GM12878 (cell line): ENCODE data around the gene LCORL. TPM values are rescaled to one million over a fixed set of nuclear protein-coding genes. Genes with fewer than 3 reads are reported as not detected.

Experiments
- ATAC-seq: fragments of 200-7000 bp; cut with Tn5 transposase; 3 replicates; pipeline ENCODE4 v1.9.1; 2020; ENCODE audit warnings: mild to moderate bottlenecking, moderate library complexity
- Bru-seq: library from RNA; stranded (reverse); fragments of 400-500 nt; gene quantifications from one replicate; lab custom pipeline; 2021; lab: Mats Ljungman, UMichigan
- BruChase-seq, 2 experiments: library from RNA; stranded (reverse); fragments of 400-500 nt; gene quantifications; one replicate each; lab custom pipeline; 2021; lab: Mats Ljungman, UMichigan
- BruUV-seq: library from RNA; stranded (reverse); fragments of 400-500 nt; replicated peaks from 2 replicates; lab custom pipeline; 2021; lab: Mats Ljungman, UMichigan
- CTCF ChIA-PET: fragments of 300-600 bp; sonication (Branson Sonifier 250); formaldehyde crosslinking; extraction: SDS; loops from one replicate; lab custom pipeline; 2021; ENCODE audit warnings: inconsistent platforms; lab: Yijun Ruan, JAX
- POLR2A ChIA-PET: fragments of 350-600 bp; formaldehyde crosslinking; extraction: SDS; loops from one replicate; lab custom pipeline; 2021; ENCODE audit warnings: inconsistent platforms; lab: Charles Lee
- RAD21 ChIA-PET: fragments of 300-600 bp; sonication (Branson Sonifier 250); formaldehyde crosslinking; loops from one replicate; lab custom pipeline; 2023; ENCODE audit warnings: antibody characterized with exemption; ENCODE audit not compliant: unreplicated experiment; lab: Charles Lee
- SMC1A ChIA-PET: fragments of 300-600 bp; sonication (Branson Sonifier 250); formaldehyde crosslinking; loops from one replicate; lab custom pipeline; 2023; ENCODE audit not compliant: unreplicated experiment, uncharacterized antibody; lab: Charles Lee
- DNase-seq: peaks from one replicate; pipeline ENCODE4 v3.0.0-alpha.2; 2011; ENCODE audit warnings: low read depth, low spot score
- FAIRE-seq: peaks from 3 replicates; lab custom pipeline; 2011; peaks lifted over from hg19 to GRCh38; lab: Jason Lieb, UNC
- H2AFZ ChIP-seq: 2 replicates; pipeline ENCODE4 v1.6.0; 2011; ENCODE audit warnings: low read depth, low read length, control low read depth; ENCODE audit not compliant: control insufficient read depth
- H3K27ac ChIP-seq: 2 replicates; pipeline ENCODE4 v1.5.1; 2011; ENCODE audit warnings: control low read depth; ENCODE audit not compliant: control insufficient read depth, insufficient read depth
- H3K27me3 ChIP-seq, 2 experiments: replicated peaks in 1 of 2; 2 replicates each; pipeline versions ENCODE4 v1.6.0 to v1.6.1; 2011; ENCODE audit warnings: low read length in 1 of 2; ENCODE audit not compliant: control insufficient read depth in 2 of 2, insufficient read depth in 2 of 2
- H3K36me3 ChIP-seq, 2 experiments: 2 replicates each; pipeline ENCODE4 v1.5.1; 2011; ENCODE audit warnings: low read length in 1 of 2; ENCODE audit not compliant: control insufficient read depth in 2 of 2, insufficient read depth in 2 of 2
- H3K4me1 ChIP-seq: 2 replicates; pipeline ENCODE4 v1.6.1; 2011; ENCODE audit warnings: mild to moderate bottlenecking, low read length, moderate library complexity, mixed read lengths; ENCODE audit not compliant: control insufficient read depth, insufficient read depth
- H3K4me2 ChIP-seq: 2 replicates; pipeline ENCODE4 v1.6.0; 2011; ENCODE audit warnings: control low read depth; ENCODE audit not compliant: control insufficient read depth, insufficient read depth
- H3K4me3 ChIP-seq: fragments of 200-600 bp; sonication (generic); 2 replicates; pipeline ENCODE4 v1.5.1; 2016
- H3K79me2 ChIP-seq: 2 replicates; pipeline ENCODE4 v1.6.0; 2011; ENCODE audit warnings: low read length; ENCODE audit not compliant: control insufficient read depth, insufficient read depth
- H3K9ac ChIP-seq: 2 replicates; pipeline ENCODE4 v1.8.0; 2011; ENCODE audit warnings: low read length, control low read depth, mixed read lengths; ENCODE audit not compliant: control insufficient read depth, insufficient read depth
- H3K9me3 ChIP-seq: replicated peaks from 3 replicates; pipeline ENCODE4 v1.5.1; 2011; ENCODE audit warnings: mild to moderate bottlenecking, low read length; ENCODE audit not compliant: control insufficient read depth, insufficient read depth
- H4K20me1 ChIP-seq: 2 replicates; pipeline ENCODE4 v1.6.0; 2011; ENCODE audit not compliant: control insufficient read depth, insufficient read depth
- BHLHE40 ChIP-seq, 2 experiments: fragments of 450-650 bp in 1 of 2; IDR thresholded peaks; 2 replicates each; pipeline ENCODE4 v1.6.1; 2011 to 2017; ENCODE audit warnings: low read depth in 2 of 2, borderline replicate concordance in 1 of 2, improper control_type of control experiment in 1 of 2, low read length in 1 of 2, mild to moderate bottlenecking in 1 of 2
- CBX5 ChIP-seq: sonication (generic); IDR thresholded peaks from 2 replicates; pipeline ENCODE4 v1.6.1; 2016; ENCODE audit warnings: low read depth, moderate library complexity, mild to moderate bottlenecking, inconsistent platforms
- EGR1 ChIP-seq, 2 experiments: IDR thresholded peaks; 1 replicate in 1 of 2; 2 replicates in 1 of 2; pipeline ENCODE4 v1.6.1; 2011 to 2012; ENCODE audit warnings: low read depth in 2 of 2, low read length in 2 of 2, borderline replicate concordance in 1 of 2, mild to moderate bottlenecking in 1 of 2, moderate library complexity in 1 of 2
- FOXK2 ChIP-seq: fragments of 450-650 bp; IDR thresholded peaks from 2 replicates; pipeline ENCODE4 v1.6.1; 2017; ENCODE audit warnings: mild to moderate bottlenecking, moderate library complexity
- FOXM1 ChIP-seq: IDR thresholded peaks from 2 replicates; pipeline ENCODE4 v1.6.1; 2012; ENCODE audit warnings: low read depth, mild to moderate bottlenecking, inconsistent platforms, low read length, moderate library complexity
- IKZF1 ChIP-seq: fragments of 450-650 bp; conservative IDR thresholded peaks from 2 replicates; pipeline ENCODE4 v1.6.1; 2017; ENCODE audit warnings: antibody characterized with exemption, mild to moderate bottlenecking
- MYC ChIP-seq: IDR thresholded peaks from 2 replicates; pipeline ENCODE4 v1.6.1; 2011; ENCODE audit warnings: mild to moderate bottlenecking, low read length, moderate library complexity, inconsistent platforms; ENCODE audit not compliant: insufficient read depth, insufficient replicate concordance, insufficient read length, severe bottlenecking
- RB1 ChIP-seq: fragments of 450-650 bp; formaldehyde crosslinking; IDR thresholded peaks from 2 replicates; pipeline ENCODE4 v1.6.1; 2017; ENCODE audit warnings: mild to moderate bottlenecking, borderline replicate concordance
- YBX1 ChIP-seq: fragments of 450-650 bp; IDR thresholded peaks from 2 replicates; pipeline ENCODE4 v1.6.1; 2016; ENCODE audit warnings: antibody characterized with exemption
- ZNF207 ChIP-seq: fragments of 450-650 bp; IDR thresholded peaks from 2 replicates; pipeline ENCODE4 v1.6.1; 2014; ENCODE audit warnings: antibody characterized with exemption, mild to moderate bottlenecking, borderline replicate concordance
- ZNF24 ChIP-seq: fragments of 450-650 bp; IDR thresholded peaks from 2 replicates; pipeline ENCODE4 v1.6.1; 2017; ENCODE audit warnings: antibody characterized with exemption, mild to moderate bottlenecking
- WGBS: methylation state at CpG from one replicate; pipeline ENCODE4 v1.1.6; 2016; ENCODE audit warnings: low lambda C conversion rate; ENCODE audit not compliant: insufficient replicate concordance, insufficient coverage; ENCODE audit errors: missing lambda C conversion rate; 5-methylcytosine and 5-hydroxymethylcytosine counted together
- in situ Hi-C: fragments of 300-500 bp; cut with MboI; formaldehyde crosslinking; loops from 9 replicates; pipeline ENCODE4 v1.14.3; 2018; ENCODE audit warnings: mixed read lengths
- intact Hi-C: fragments of 100-400 bp; cut with micrococcal nuclease; formaldehyde crosslinking; loops from one replicate; pipeline ENCODE4 v1.14.2; 2022; ENCODE audit not compliant: unreplicated experiment
- long read RNA-seq, 2 experiments: library from polyadenylated mRNA; unstranded; transcript quantifications; one replicate each; pipeline ENCODE4 v2.0.0, GENCODE V29; 2019 to 2020
- polyA minus RNA-seq, 3 experiments: library from RNA; depleted of rRNA, polyadenylated mRNA; stranded (reverse); fragments of >200 nt; gene quantifications; 2 replicates each; pipeline ENCODE4 v1.2.3, GENCODE V29; 2011
- polyA plus RNA-seq, 11 experiments: library from polyadenylated mRNA; depleted of rRNA in 4 of 11; unstranded in 6 of 11; stranded (reverse) in 5 of 11; fragments of >200 nt; fragmentation: Nextera tagmentation in 4 of 11; fragmentation: Illumina TruSeq in 1 of 11; extraction: Ambion mirVana in 4 of 11; extraction: Trizol in 1 of 11; gene quantifications; 1 replicate in 1 of 11; 2 replicates in 10 of 11; pipeline versions ENCODE4 v1.2.1 to v1.2.3, GENCODE V29; 2011 to 2016; ENCODE audit warnings: inconsistent platforms in 2 of 11, missing spikeins in 2 of 11, low read depth in 1 of 11
- total RNA-seq, 4 experiments: library from RNA; depleted of rRNA in 3 of 4; stranded (reverse); fragments of >200 nt in 3 of 4; fragmentation: Illumina TruSeq in 1 of 4; extraction: Trizol in 1 of 4; gene quantifications; 2 replicates each; pipeline versions ENCODE4 v1.2.1 to v1.2.3, GENCODE V29; 2013 to 2021
- TF ChIP-seq, protein P1 (sequence below): IDR thresholded peaks from 2 replicates; pipeline ENCODE4 v1.6.1; 2012; ENCODE audit warnings: mild to moderate bottlenecking, low read depth, low read length

The LCORL gene
- 88.7 and 128 TPM in 2 replicates for total RNA-seq (2013; cell fraction: nucleolus; rRNA removed)
- total RNA-seq (2014; rRNA removed) (7.3 and 8.4 TPM in 2 replicates), total RNA-seq (2014; rRNA removed; fragmentation: Illumina TruSeq; extraction: Trizol) (9.6 and 11.1 TPM in 2 replicates), total RNA-seq (2021) (9.7 and 10.4 TPM in 2 replicates), polyA plus RNA-seq (2011; rRNA removed) (9.8 and 13.6 TPM in 2 replicates), polyA plus RNA-seq (2014; fragmentation: Illumina TruSeq; extraction: Trizol) (5.2 and 7.7 TPM in 2 replicates), polyA plus RNA-seq (2014; fragmentation: Nextera tagmentation; extraction: Ambion mirVana) (1 to 10 TPM; 2.2 to 3.3 TPM), polyA plus RNA-seq (2014; rRNA removed) (2.6 and 5.6 TPM in 2 replicates), polyA plus RNA-seq (2016; fragmentation: Nextera tagmentation; extraction: Ambion mirVana) (1 to 10 TPM; 5.8 to 6.0 TPM), polyA minus RNA-seq (2011; rRNA and poly(A)+ RNA removed) (11.1 and 15.1 TPM in 2 replicates), Bru-seq, nascent RNA (percentile 86 among the genes with signal in this experiment), BruChase-seq, experiment 1, labeled RNA remaining after a 6-hour chase (percentile 73 among the genes with signal in this experiment), BruChase-seq, experiment 2, labeled RNA remaining after a 2-hour chase (percentile 84 among the genes with signal in this experiment)
- 2.8 TPM for polyA plus RNA-seq (2011; ENCODE audit: low read depth)
- 3.2 and 3.5 TPM in 2 replicates for polyA plus RNA-seq (2011; cell fraction: cytosol; rRNA removed)
- 9.1 and 9.7 TPM in 2 replicates for polyA plus RNA-seq (2011; cell fraction: nucleus; rRNA removed)
- polyA plus RNA-seq (2012): 3.7 and 6.0 TPM in 2 replicates
- 1.6 and 6.7 TPM in 2 replicates for polyA minus RNA-seq (2011; cell fraction: cytosol; rRNA and poly(A)+ RNA removed)
- polyA minus RNA-seq (2011; cell fraction: nucleus; rRNA and poly(A)+ RNA removed): 26.5 and 37.4 TPM in 2 replicates
- long read RNA-seq, experiment 1, full-length matches to known transcripts: 2 of 4 reads
- long read RNA-seq, experiment 1, partial matches to known transcripts: 0 of 4 reads
- long read RNA-seq, experiment 1, other reads (novel, unspliced or antisense): 2 of 4 reads
- long read RNA-seq, experiment 2, full-length matches to known transcripts: 4 of 12 reads
- long read RNA-seq, experiment 2, partial matches to known transcripts: 5 of 12 reads
- long read RNA-seq, experiment 2, other reads (novel, unspliced or antisense): 3 of 12 reads

DNA sequence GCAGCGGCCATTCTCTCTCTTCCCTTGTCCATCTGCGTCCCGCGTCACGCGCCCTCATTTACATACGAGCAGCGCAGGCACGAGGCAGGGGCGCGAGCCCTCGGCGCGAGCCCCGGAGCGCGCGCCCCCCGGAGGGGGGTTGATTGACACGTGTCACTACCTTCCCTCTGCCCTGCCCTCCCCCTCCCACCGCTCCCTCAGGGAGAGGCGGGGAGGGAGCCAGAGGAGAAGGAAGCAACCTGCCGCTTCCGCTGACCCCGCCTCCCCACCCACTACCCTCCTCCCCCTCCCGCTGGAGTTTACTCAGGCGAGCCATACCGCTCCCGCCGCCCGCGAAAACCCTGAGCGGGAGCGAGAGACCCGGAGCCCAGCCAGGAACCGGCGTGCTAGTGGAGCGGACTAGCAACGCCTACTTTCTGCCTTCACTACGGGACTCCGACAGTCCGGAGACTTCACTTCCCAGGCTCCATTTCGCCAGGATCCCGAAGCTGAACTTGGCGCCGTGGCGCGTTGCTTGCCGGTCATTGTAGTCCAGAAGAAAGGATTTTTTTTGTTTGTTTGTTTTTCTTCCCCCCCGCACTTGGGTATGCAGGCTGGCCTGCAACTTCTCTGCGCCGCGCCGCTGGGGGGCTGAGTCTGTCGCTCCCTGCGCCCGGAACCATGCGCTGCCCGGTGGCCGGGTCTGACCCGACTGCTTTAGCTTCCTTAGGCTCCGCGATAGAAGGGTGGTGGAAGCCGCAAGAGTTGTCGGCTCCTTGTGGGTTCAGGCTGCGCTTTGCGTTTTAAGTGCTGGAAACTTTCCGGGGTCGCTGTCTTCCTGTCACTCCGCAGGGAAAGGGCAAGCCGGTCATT, at the start of gene LCORL:
Gene LCORL (minus strand): TSS at position 36 of the 852 bp plus-strand sequence. CDS start 4 bp downstream, at position 32.
- in situ Hi-C loops: loop anchor here (10.0 kb wide), 2 partner anchors 207 to 447 kb away; partner anchors contain the start of genes DCAF16, LAP3 and NCAPG
- H3K9me3 ChIP-seq: no peaks in the 10 kb centered on the region
- H3K27ac ChIP-seq: peak within 1 kb of the TSS; percentile 84
- intact Hi-C loops: loop anchor here (1.0 to 2.0 kb wide), 4 partner anchors 35 to 445 kb away; partner anchors contain the start of genes DCAF16, LAP3 and NCAPG
- FAIRE-seq: peak; percentile 96
- H3K9ac ChIP-seq: peak within 1 kb of the TSS; percentile 91
- ChIA-PET POLR2A (interaction anchor here (0.6 to 2.1 kb wide), 4 partner anchors 10 to 664 kb away, joined by 3 to 7 read pairs (median 6); no protein-coding TSS in a partner anchor), CTCF (interaction anchor here (0.7 to 2.4 kb wide), 2 partner anchors 180 to 204 kb away, joined by 5 to 9 read pairs; no protein-coding TSS in a partner anchor), SMC1A (interaction anchor here (0.9 to 1.8 kb wide), 8 partner anchors 9 to 211 kb away, joined by 3 to 8 read pairs (median 4); partner anchors contain the start of genes DCAF16 and NCAPG), RAD21 (interaction anchor here (0.8 to 1.1 kb wide), 2 partner anchors 37 to 212 kb away, joined by 3 to 4 read pairs; partner anchors contain the start of genes DCAF16 and NCAPG)
- peak; percentile 90 for DNase-seq
- H3K4me1 ChIP-seq: no peaks in the 10 kb centered on the region; the same call in 1 of the 2 replicates
- WGBS: 1% methylated on average over 46 of the region's 71 CpGs
- H3K27me3 ChIP-seq: no peaks in the 10 kb centered on the region
- H4K20me1 ChIP-seq: no peaks in the 10 kb centered on the region
- peaks cover 37% of the 10 kb centered on the region for H3K79me2 ChIP-seq
- TSS peak; percentile 60 for BruUV-seq
- ATAC-seq: peak; percentile 87
- H3K4me3 ChIP-seq: peak within 1 kb of the TSS; percentile 90
- peak within 1 kb of the TSS; percentile 93 for H2AFZ ChIP-seq
- H3K4me2 ChIP-seq: peak within 1 kb of the TSS; percentile 88
- no peaks in the 10 kb centered on the region for H3K36me3 ChIP-seq
- TF ChIP-seq ZNF24 (no peak), FOXM1 (no peak), MYC (peak; percentile 7), CBX5 (peak; percentile 58), FOXK2 (no peak), EGR1 (IDR thresholded peaks at IDR 0.05; ENCODE audit: borderline replicate concordance in 1 of 2, low read depth in 2 of 2, low read length in 2 of 2) (peak in 1 of 2 experiments; percentile 75; a peak in 2 of 3 replicates), IKZF1 (peak; percentile 83), ZNF207 (0 out of 2 replicates have a peak, but pooled peaks have one; percentile 48), BHLHE40 (IDR thresholded peaks at IDR 0.05; ENCODE audit: borderline replicate concordance in 1 of 2, low read depth in 2 of 2, low read length in 1 of 2) (peak; percentile 89 to 97), YBX1 (no peak), RB1 (no peak)
- TF ChIP-seq, protein P1, sequence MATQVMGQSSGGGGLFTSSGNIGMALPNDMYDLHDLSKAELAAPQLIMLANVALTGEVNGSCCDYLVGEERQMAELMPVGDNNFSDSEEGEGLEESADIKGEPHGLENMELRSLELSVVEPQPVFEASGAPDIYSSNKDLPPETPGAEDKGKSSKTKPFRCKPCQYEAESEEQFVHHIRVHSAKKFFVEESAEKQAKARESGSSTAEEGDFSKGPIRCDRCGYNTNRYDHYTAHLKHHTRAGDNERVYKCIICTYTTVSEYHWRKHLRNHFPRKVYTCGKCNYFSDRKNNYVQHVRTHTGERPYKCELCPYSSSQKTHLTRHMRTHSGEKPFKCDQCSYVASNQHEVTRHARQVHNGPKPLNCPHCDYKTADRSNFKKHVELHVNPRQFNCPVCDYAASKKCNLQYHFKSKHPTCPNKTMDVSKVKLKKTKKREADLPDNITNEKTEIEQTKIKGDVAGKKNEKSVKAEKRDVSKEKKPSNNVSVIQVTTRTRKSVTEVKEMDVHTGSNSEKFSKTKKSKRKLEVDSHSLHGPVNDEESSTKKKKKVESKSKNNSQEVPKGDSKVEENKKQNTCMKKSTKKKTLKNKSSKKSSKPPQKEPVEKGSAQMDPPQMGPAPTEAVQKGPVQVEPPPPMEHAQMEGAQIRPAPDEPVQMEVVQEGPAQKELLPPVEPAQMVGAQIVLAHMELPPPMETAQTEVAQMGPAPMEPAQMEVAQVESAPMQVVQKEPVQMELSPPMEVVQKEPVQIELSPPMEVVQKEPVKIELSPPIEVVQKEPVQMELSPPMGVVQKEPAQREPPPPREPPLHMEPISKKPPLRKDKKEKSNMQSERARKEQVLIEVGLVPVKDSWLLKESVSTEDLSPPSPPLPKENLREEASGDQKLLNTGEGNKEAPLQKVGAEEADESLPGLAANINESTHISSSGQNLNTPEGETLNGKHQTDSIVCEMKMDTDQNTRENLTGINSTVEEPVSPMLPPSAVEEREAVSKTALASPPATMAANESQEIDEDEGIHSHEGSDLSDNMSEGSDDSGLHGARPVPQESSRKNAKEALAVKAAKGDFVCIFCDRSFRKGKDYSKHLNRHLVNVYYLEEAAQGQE: no peak
